Measurements from ENCODE around the gene RRAGC. TPM values are rescaled to one million over a fixed set of nuclear protein-coding genes. Genes with fewer than 3 reads are reported as not detected.
A peak's percentile ranks its signal among the peaks of the same experiment; 100 is the strongest.

Gene RRAGC
- total RNA-seq, 1 donor from 2014 or later, result 32.7 TPM

DNA sequence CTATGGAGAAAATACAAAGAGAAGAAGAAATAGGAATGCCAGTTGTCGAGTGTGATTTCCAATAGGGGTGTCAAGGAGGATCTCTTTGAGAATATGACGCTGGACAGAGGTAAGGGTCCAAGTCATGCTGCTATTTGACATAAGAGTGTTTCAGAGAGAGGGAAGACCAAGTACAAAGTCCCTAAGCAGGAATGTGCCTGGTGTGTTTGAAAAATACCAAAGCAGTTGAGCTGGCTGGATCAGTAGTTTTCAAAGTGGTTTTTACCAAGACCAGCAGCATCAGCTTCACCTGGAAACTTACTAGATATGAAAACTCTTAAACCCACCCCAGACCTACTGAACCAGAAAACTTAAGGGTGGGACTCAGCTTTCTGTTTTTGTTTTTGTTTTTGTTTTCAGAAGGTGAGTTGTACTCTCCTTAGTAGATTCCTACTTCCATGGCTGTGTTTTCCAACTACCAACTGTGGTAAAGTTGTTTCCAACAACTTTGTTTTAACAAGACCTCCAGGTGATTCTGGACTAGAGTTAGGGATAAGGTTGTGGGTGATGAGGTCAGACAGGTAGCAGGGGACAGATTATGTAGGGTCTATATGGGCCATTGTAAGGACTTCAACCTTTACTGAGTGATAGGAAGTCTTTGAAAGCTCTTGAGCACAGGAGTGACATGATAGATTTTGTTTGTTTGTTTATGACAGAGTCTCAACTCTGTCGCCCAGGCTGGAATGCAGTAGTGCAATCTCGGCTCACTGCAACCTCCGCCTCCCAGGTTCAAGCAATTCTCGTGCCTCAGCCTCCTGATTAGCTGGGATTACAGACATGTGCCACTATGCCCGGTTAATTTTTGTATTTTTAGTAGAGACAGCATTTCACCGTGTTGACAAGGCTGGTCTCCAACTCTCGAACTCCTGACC, 29.1 kb upstream of the RRAGC start:
- intact Hi-C loops (cut with DNase I), result no loop called here
- DNase-seq, result no peak
- H3K4me1 ChIP-seq, result no peaks in the 10 kb centered on the region
- no peaks in the 10 kb centered on the region for H3K36me3 ChIP-seq
- no peak overlapping the region for H3K27ac ChIP-seq
- no peak for ATAC-seq
- H3K4me3 ChIP-seq, result no peak overlapping the region
- H3K27me3 ChIP-seq, result no peaks in the 10 kb centered on the region
- no peaks in the 10 kb centered on the region for H3K9me3 ChIP-seq
- no peak for TF ChIP-seq CTCF (IDR thresholded peaks at IDR 0.05)

DNA sequence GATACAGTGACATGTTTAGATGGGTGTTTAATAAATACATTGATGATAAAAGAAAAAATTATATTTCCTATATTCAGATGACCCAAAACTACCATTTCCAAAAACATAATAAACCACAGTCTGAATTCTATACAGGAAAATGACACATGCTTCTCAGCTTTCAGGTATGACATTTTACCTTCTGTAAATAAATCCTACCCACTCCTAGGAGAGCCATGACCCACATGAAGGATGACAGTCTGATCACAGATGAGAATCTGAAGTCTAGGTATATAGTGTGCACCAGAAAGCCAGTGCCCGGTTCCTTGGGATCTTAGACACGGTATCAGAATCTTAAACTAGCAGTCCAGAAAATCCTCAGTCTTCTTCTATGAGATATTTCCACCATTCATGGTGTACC, 25.5 kb upstream of the RRAGC start:
- Histone ChIP-seq H3K27me3 (no peaks in the 10 kb centered on the region), H3K4me1 (no peaks in the 10 kb centered on the region), H3K27ac (no peak overlapping the region), H3K9me3 (no peaks in the 10 kb centered on the region), H3K4me3 (no peak overlapping the region), H3K36me3 (no peaks in the 10 kb centered on the region)
- DNase-seq (no peak), ATAC-seq (no peak)
- intact Hi-C loops (cut with DNase I), result no loop called here
- TF ChIP-seq CTCF (IDR thresholded peaks at IDR 0.05), result no peak

GRCh38 chr1:38881487-38881886, 21.9 kb upstream of the RRAGC start, which contains the start of gene GJA9:
TSS of gene GJA9 (minus strand) at chr1:38881587. CDS start at chr1:38876098, 5,489 bp downstream.
- no peaks in the 10 kb centered on the region for H3K4me1 ChIP-seq
- DNase-seq (no peak), ATAC-seq (no peak)
- intact Hi-C loops (cut with DNase I), result no loop called here
- H3K4me3 ChIP-seq, result no peak within 1 kb of the TSS
- no peaks in the 10 kb centered on the region for H3K36me3 ChIP-seq
- no peak for TF ChIP-seq CTCF (IDR thresholded peaks at IDR 0.05)
- H3K27me3 ChIP-seq, result no peaks in the 10 kb centered on the region
- H3K27ac ChIP-seq, result no peak within 1 kb of the TSS
- no peaks in the 10 kb centered on the region for H3K9me3 ChIP-seq

- no peak for TF ChIP-seq CTCF (IDR thresholded peaks at IDR 0.05)
- ATAC-seq (no peak), DNase-seq (no peak)
- no peaks in the 10 kb centered on the region for H3K27me3 ChIP-seq
- no peaks in the 10 kb centered on the region for H3K36me3 ChIP-seq
- H3K4me3 ChIP-seq, result no peak overlapping the region
- no peak overlapping the region for H3K27ac ChIP-seq
- peaks cover 11% of the 10 kb centered on the region for H3K4me1 ChIP-seq
- no peaks in the 10 kb centered on the region for H3K9me3 ChIP-seq
- intact Hi-C loops (cut with DNase I), result no loop called here
Observed at GRCh38 chr1:38875811-38876210, 16.2 kb upstream of the RRAGC start.

- Histone ChIP-seq H3K36me3 (no peaks in the 10 kb centered on the region), H3K4me3 (peak within 1 kb of the TSS; percentile 91), H3K27ac (peak within 1 kb of the TSS; percentile 77), H3K27me3 (no peaks in the 10 kb centered on the region), H3K4me1 (peaks cover 11% of the 10 kb centered on the region), H3K9me3 (no peaks in the 10 kb centered on the region)
- ATAC-seq (peak; percentile 100), DNase-seq (peak; percentile 98)
- TF ChIP-seq CTCF (IDR thresholded peaks at IDR 0.05), result peak; percentile 28
- intact Hi-C loops (cut with DNase I), result no loop called here
Observed at GRCh38 chr1:38873027-38873969, 13.7 kb upstream of the RRAGC start, which contains the start of gene MYCBP. TSS of gene MYCBP (minus strand) at chr1:38873348. CDS start at chr1:38873305, 43 bp downstream.
